ENCODE data around the gene YIF1B. TPM values are rescaled to one million over a fixed set of nuclear protein-coding genes. Genes with fewer than 3 reads are reported as not detected.
A peak's percentile ranks its signal among the peaks of the same experiment; 100 is the strongest.

Gene YIF1B
- total and polyA plus RNA-seq, 2 of the 4 experiments (the other 2 are of a cell fraction) = 72.2 to 165 TPM

- no peak overlapping the region for H4K8ac ChIP-seq (ENCODE audit: low read depth in 2 of 2, low read length in 2 of 2)
- H3K56ac ChIP-seq (ENCODE audit: extremely low read depth, insufficient read depth, low read length) = no peak overlapping the region
- no peak overlapping the region for H3K18ac ChIP-seq (ENCODE audit: low read depth, low read length)
- no peak overlapping the region for H2AK5ac ChIP-seq (ENCODE audit: low read depth, low read length)
- no peak overlapping the region for H3K9ac ChIP-seq (ENCODE audit: low read depth, low read length)
- POLR2A ChIA-PET (ENCODE audit: unreplicated experiment) = no interaction called here
- peaks cover 30% of the 10 kb centered on the region for H3K36me3 ChIP-seq (ENCODE audit: control insufficient read depth, insufficient read depth, low read length)
- no peak overlapping the region for H2BK15ac ChIP-seq (ENCODE audit: low read depth, low read length)
- BruUV-seq (replicated peaks) = no TSS peak
- intact Hi-C loops (cut with micrococcal nuclease) = no loop called here
- CTCF ChIA-PET = no interaction called here
- dilution Hi-C loops (cut with HindIII; ENCODE audit: low sequenced_read_pairs, unreplicated experiment) = no loop called here
- H2BK20ac ChIP-seq (ENCODE audit: low read depth, low read length) = no peak overlapping the region
- in situ Hi-C loops (cut with MboI; ENCODE audit: low sequenced_read_pairs) = no loop called here
- H3K27ac ChIP-seq (ENCODE audit: insufficient read depth, low read length) = no peak overlapping the region
- H4K5ac ChIP-seq (ENCODE audit: low read depth, low read length) = no peak overlapping the region
- DNase-seq (no peak), ATAC-seq (ENCODE audit: low read depth) (no peak)
- WGBS, 2 experiments (ENCODE audit: extremely low coverage in 2 of 2, insufficient read length in 1 of 2) = 64% methylated on average over 4 of the region's 8 CpGs; no CpG with 5 or more reads in 1 of the 2 experiments
- H3K79me1 ChIP-seq (ENCODE audit: low read depth in 1 of 2, low read length in 2 of 2) = peaks cover 7 to 29% of the 10 kb centered on the region in 2 experiments
- H3K9me1 ChIP-seq (ENCODE audit: insufficient read depth, low read length) = peaks cover 1% of the 10 kb centered on the region
- no peak overlapping the region for H2AFZ ChIP-seq (replicated peaks; ENCODE audit: low read length, poor library complexity)
- H3K4ac ChIP-seq (ENCODE audit: low read depth, low read length) = no peak overlapping the region
- no peak overlapping the region for H2BK5ac ChIP-seq (ENCODE audit: low read depth, low read length, poor library complexity, severe bottlenecking)
- H3K23ac ChIP-seq (ENCODE audit: low read depth, low read length) = no peak overlapping the region
- H3K4me3 ChIP-seq (ENCODE audit: insufficient read depth, low read depth, low read length) = no peak overlapping the region
- no peak overlapping the region for H3K4me2 ChIP-seq (ENCODE audit: low read depth, low read length)
- H4K91ac ChIP-seq (ENCODE audit: insufficient read depth, low read depth, low read length) = no peak overlapping the region
- H3K9me3 ChIP-seq (ENCODE audit: control insufficient read depth, insufficient read depth, low read length) = no peaks in the 10 kb centered on the region
- peaks cover 4% of the 10 kb centered on the region; the same call in 1 of the 2 replicates for H4K20me1 ChIP-seq (ENCODE audit: insufficient read depth, low read length)
- no peak overlapping the region for H3K14ac ChIP-seq (replicated peaks; ENCODE audit: low read depth, low read length)
- H3K27me3 ChIP-seq (ENCODE audit: control insufficient read depth, insufficient read depth, low read length) = no peaks in the 10 kb centered on the region
- TF ChIP-seq POLR2A (IDR thresholded peaks at IDR 0.05; ENCODE audit: low read depth, low read length) (no peak), RAD21 (IDR thresholded peaks at IDR 0.05; ENCODE audit: low read length) (no peak), USF2 (IDR thresholded peaks at IDR 0.05; ENCODE audit: low read depth, low read length) (no peak), MAFK (IDR thresholded peaks at IDR 0.05; ENCODE audit: low read depth, low read length) (no peak), CTCF (conservative IDR thresholded peaks at IDR 0.05; ENCODE audit: low read depth, low read length) (no peak), MXI1 (IDR thresholded peaks at IDR 0.05; ENCODE audit: borderline replicate concordance, low read depth, low read length) (no peak)
- H3K4me1 ChIP-seq (ENCODE audit: control insufficient read depth, insufficient read depth, low read length) = 0 out of 2 replicates have a peak, but pooled peaks cover 2% of the 10 kb centered on the region
- no peak overlapping the region for H2BK120ac ChIP-seq (ENCODE audit: low read depth, low read length)
- H2AK9ac ChIP-seq (replicated peaks; ENCODE audit: low read depth, low read length, poor library complexity) = peak overlapping the region; percentile 55
Measured at GRCh38 chr19:38307597-38307996, 8.2 kb downstream of the YIF1B start.
